ENCODE data around the gene MLLT3.

DNA sequence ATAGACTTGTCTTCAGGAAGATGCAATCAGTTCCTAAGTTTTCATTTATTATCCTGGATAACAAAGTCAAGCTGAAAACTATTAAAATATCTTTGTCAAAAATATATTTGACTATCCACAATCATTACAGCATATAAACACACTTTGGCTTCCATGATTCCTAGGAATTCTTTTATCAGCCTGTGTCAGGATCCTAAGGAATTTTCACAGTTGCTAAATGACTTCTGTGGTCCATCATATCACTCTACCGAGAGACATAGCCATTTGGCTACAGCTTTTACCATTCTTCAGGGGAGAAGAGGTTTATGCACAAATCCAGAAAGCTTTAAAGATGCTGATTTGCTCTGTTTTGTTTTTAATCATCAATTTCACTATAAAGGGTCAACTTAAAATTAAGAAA, 128.3 kb downstream of the MLLT3 start:
- TF ChIP-seq POLR2A (IDR thresholded peaks at IDR 0.05; ENCODE audit: low read depth, low read length) = no peak
- no peak for TF ChIP-seq SPI1 (IDR thresholded peaks at IDR 0.05; ENCODE audit: low read depth, low read length)
